A549 (cell line): ENCODE measurements around the gene ABHD17A.
"Not testable (repeated sequence)": the region's sequence is repeated elsewhere in the genome, so short reads cannot be mapped to it uniquely, and the experiment has no call there.

Source experiments
- BHLHE40 ChIP-seq: IDR thresholded peaks from 2 replicates; pipeline ENCODE4 v1.6.1; 2012; ENCODE audit warnings: low read depth, low read length, inconsistent platforms
- KDM5A ChIP-seq: fragments of 200-600 bp; sonication (generic); IDR thresholded peaks from 2 replicates; pipeline ENCODE4 v1.6.1; 2016; ENCODE audit warnings: antibody characterized with exemption, mild to moderate bottlenecking
- NR3C1 ChIP-seq: fragments of >200 bp; sonication (Bioruptor Twin); formaldehyde crosslinking; IDR thresholded peaks from 3 replicates; pipeline ENCODE4 v1.6.1; 2017
- PBX3 ChIP-seq: IDR thresholded peaks from 2 replicates; pipeline ENCODE4 v1.6.1; 2012
- POLR2A ChIP-seq: IDR thresholded peaks from 2 replicates; pipeline ENCODE4 v1.6.1; 2012; ENCODE audit warnings: mild to moderate bottlenecking, low read length
- RCOR1 ChIP-seq: fragments of 150-350 bp; IDR thresholded peaks from 2 replicates; pipeline ENCODE4 v1.6.1; 2014; ENCODE audit warnings: antibody characterized with exemption, low read length, low read depth
- TF ChIP-seq, protein P1 (sequence below): fragments of >200 bp; sonication (Bioruptor Twin); formaldehyde crosslinking; IDR thresholded peaks from 3 replicates; pipeline ENCODE4 v1.5.1; 2016

- TF ChIP-seq POLR2A, NR3C1, BHLHE40, RCOR1, KDM5A, PBX3: not testable (repeated sequence)
- TF ChIP-seq, protein P1, sequence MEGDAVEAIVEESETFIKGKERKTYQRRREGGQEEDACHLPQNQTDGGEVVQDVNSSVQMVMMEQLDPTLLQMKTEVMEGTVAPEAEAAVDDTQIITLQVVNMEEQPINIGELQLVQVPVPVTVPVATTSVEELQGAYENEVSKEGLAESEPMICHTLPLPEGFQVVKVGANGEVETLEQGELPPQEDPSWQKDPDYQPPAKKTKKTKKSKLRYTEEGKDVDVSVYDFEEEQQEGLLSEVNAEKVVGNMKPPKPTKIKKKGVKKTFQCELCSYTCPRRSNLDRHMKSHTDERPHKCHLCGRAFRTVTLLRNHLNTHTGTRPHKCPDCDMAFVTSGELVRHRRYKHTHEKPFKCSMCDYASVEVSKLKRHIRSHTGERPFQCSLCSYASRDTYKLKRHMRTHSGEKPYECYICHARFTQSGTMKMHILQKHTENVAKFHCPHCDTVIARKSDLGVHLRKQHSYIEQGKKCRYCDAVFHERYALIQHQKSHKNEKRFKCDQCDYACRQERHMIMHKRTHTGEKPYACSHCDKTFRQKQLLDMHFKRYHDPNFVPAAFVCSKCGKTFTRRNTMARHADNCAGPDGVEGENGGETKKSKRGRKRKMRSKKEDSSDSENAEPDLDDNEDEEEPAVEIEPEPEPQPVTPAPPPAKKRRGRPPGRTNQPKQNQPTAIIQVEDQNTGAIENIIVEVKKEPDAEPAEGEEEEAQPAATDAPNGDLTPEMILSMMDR, result not testable (repeated sequence)
These were observed 1.1 kb upstream of the ABHD17A start for GRCh38 chr19:1886360-1886759.
